GM19193 (cell line): Measurements from ENCODE around the gene TRAPPC1.

Experiments
- POLR2A ChIP-seq: IDR thresholded peaks from 4 replicates; pipeline ENCODE4 v1.6.1; 2011; ENCODE audit not compliant: insufficient read depth, insufficient read length; ENCODE audit errors: extremely low read depth

The TRAPPC1 gene

GRCh38 chr17:7922269-7922844, 9.4 kb downstream of the TRAPPC1 start:
- no peak for TF ChIP-seq POLR2A

- no peak for TF ChIP-seq POLR2A
Measured at GRCh38 chr17:7916808-7917207, 14.9 kb downstream of the TRAPPC1 start.

GRCh38 chr17:7916385-7916682, 15.4 kb downstream of the TRAPPC1 start:
- TF ChIP-seq POLR2A, result no peak

- peak; percentile 48 for TF ChIP-seq POLR2A
Measured at GRCh38 chr17:7915611-7916384, 15.9 kb downstream of the TRAPPC1 start, which contains the start of gene RNF227. Gene RNF227, minus strand, starts transcription at chr17:7916289. Its CDS starts 94 bp downstream, at chr17:7916195.

GRCh38 chr17:7915179-7915610, 16.6 kb downstream of the TRAPPC1 start:
- no peak for TF ChIP-seq POLR2A

GRCh38 chr17:7912927-7913524, 18.7 kb downstream of the TRAPPC1 start:
- no peak for TF ChIP-seq POLR2A

GRCh38 chr17:7911116-7911515, 20.6 kb downstream of the TRAPPC1 start:
- no peak for TF ChIP-seq POLR2A

GRCh38 chr17:7910711-7911110, 21.0 kb downstream of the TRAPPC1 start:
- TF ChIP-seq POLR2A, result no peak

GRCh38 chr17:7910281-7910680, 21.5 kb downstream of the TRAPPC1 start:
- TF ChIP-seq POLR2A, result no peak

GRCh38 chr17:7909089-7909488, 22.7 kb downstream of the TRAPPC1 start:
- TF ChIP-seq POLR2A, result no peak

GRCh38 chr17:7903154-7904103, 28.3 kb downstream of the TRAPPC1 start:
- TF ChIP-seq POLR2A, result no peak

- no peak for TF ChIP-seq POLR2A
Measured at GRCh38 chr17:7897773-7898172, 34.0 kb downstream of the TRAPPC1 start.

GRCh38 chr17:7897090-7897489, 34.7 kb downstream of the TRAPPC1 start:
- TF ChIP-seq POLR2A, result no peak

- no peak for TF ChIP-seq POLR2A
Measured at GRCh38 chr17:7894866-7895265, 36.9 kb downstream of the TRAPPC1 start.

- TF ChIP-seq POLR2A, result no peak
Measured at GRCh38 chr17:7894226-7894625, 37.5 kb downstream of the TRAPPC1 start.
